SK-N-SH (cell line): ENCODE results near the gene MYBBP1A. TPM values are rescaled to one million over a fixed set of nuclear protein-coding genes. Genes with fewer than 3 reads are reported as not detected.

Experiments used
- CTCF ChIA-PET: fragments of 300-600, 350-600 bp; formaldehyde crosslinking; extraction: SDS; loops from one replicate; lab custom pipeline; 2021; lab: Yijun Ruan, JAX
- POLR2A ChIA-PET: fragments of 350-600 bp; sonication (Branson Sonifier 250); formaldehyde crosslinking; extraction: SDS; loops from one replicate; lab custom pipeline; 2020; ENCODE audit warnings: antibody characterized with exemption, inconsistent platforms; lab: Yijun Ruan, JAX
- DNase-seq: peaks from one replicate; pipeline ENCODE4 v3.0.0; 2012
- H2AFZ ChIP-seq: fragments of 200-600 bp; sonication (generic); 2 replicates; pipeline ENCODE4 v1.8.1; 2016; ENCODE audit warnings: antibody characterized with exemption, mild to moderate bottlenecking, low read depth
- H3F3A ChIP-seq: fragments of 200-600 bp; sonication (generic); replicated peaks from 2 replicates; pipeline ENCODE3; 2016; ENCODE audit warnings: antibody characterized with exemption, mild to moderate bottlenecking; ENCODE audit not compliant: insufficient read depth
- H3K27ac ChIP-seq, 2 experiments: fragments of 200-500 bp in 1 of 2; fragments of 200-600 bp in 1 of 2; sonication (Bioruptor generic) in 1 of 2; sonication (generic), shearing (Covaris generic) in 1 of 2; 2 replicates each; pipeline versions ENCODE4 v1.5.1 to v1.6.1; 2014 to 2016; ENCODE audit warnings: low read depth in 2 of 2, inconsistent platforms in 1 of 2, low read length in 1 of 2, mild to moderate bottlenecking in 1 of 2, mixed read lengths in 1 of 2
- H3K27me3 ChIP-seq: fragments of 200-600 bp; sonication (generic), shearing (Covaris generic); 2 replicates; pipeline ENCODE4 v1.6.1; 2016; ENCODE audit warnings: mixed run types; ENCODE audit not compliant: insufficient read depth
- H3K36me3 ChIP-seq, 2 experiments: fragments of 200-500 bp in 1 of 2; fragments of 200-600 bp in 1 of 2; sonication (Bioruptor generic) in 1 of 2; sonication (generic) in 1 of 2; replicated peaks in 1 of 2; 2 replicates each; pipeline versions ENCODE3 to v1.5.1; 2014 to 2016; ENCODE audit warnings: low read length in 1 of 2, mild to moderate bottlenecking in 1 of 2; ENCODE audit not compliant: insufficient read depth in 2 of 2, control insufficient read depth in 1 of 2
- H3K4me1 ChIP-seq, 2 experiments: fragments of 200-500 bp in 1 of 2; fragments of 200-600 bp in 1 of 2; sonication (Bioruptor generic) in 1 of 2; sonication (generic), shearing (Covaris generic) in 1 of 2; 2 replicates each; pipeline versions ENCODE4 v1.5.1 to v1.6.1; 2014 to 2016; ENCODE audit warnings: low read depth in 1 of 2, low read length in 1 of 2, mixed run types in 1 of 2; ENCODE audit not compliant: insufficient read depth in 2 of 2, control insufficient read depth in 1 of 2
- H3K4me2 ChIP-seq: fragments of 200-600 bp; sonication (generic), shearing (Covaris generic); 2 replicates; pipeline ENCODE4 v1.6.1; 2017; ENCODE audit warnings: mixed run types
- H3K4me3 ChIP-seq, 2 experiments: fragments of 200-500 bp in 1 of 2; fragments of 200-600 bp in 1 of 2; sonication (Bioruptor generic) in 1 of 2; sonication (generic), shearing (Covaris generic) in 1 of 2; 2 replicates each; pipeline versions ENCODE4 v1.5.1 to v1.8.1; 2014 to 2016; ENCODE audit warnings: low read depth in 2 of 2, inconsistent platforms in 1 of 2, low read length in 1 of 2, mild to moderate bottlenecking in 1 of 2, mixed read lengths in 1 of 2, moderate library complexity in 1 of 2
- H3K79me2 ChIP-seq: fragments of 200-600 bp; sonication (generic); 2 replicates; pipeline ENCODE4 v1.8.1; 2017; ENCODE audit warnings: mild to moderate bottlenecking; ENCODE audit not compliant: insufficient read depth
- H3K9ac ChIP-seq: fragments of 200-600 bp; sonication (generic); 2 replicates; pipeline ENCODE4 v1.6.1; 2017; ENCODE audit warnings: mixed run types
- H3K9me2 ChIP-seq: fragments of 200-600 bp; sonication (generic); 2 replicates; pipeline ENCODE4 v1.6.1; 2017; ENCODE audit warnings: mixed run types
- H3K9me3 ChIP-seq: fragments of 200-600 bp; sonication (generic); 2 replicates; pipeline ENCODE4 v1.6.1; 2017; ENCODE audit warnings: mixed run types, mild to moderate bottlenecking, moderate library complexity
- H4K20me1 ChIP-seq: fragments of 200-600 bp; sonication (generic); 2 replicates; pipeline ENCODE4 v1.6.1; 2017; ENCODE audit warnings: mild to moderate bottlenecking, mixed run types; ENCODE audit not compliant: insufficient read depth
- FOXJ3 ChIP-seq: sonication (generic); formaldehyde crosslinking; IDR thresholded peaks from 2 replicates; pipeline ENCODE4 v1.5.1; 2020; ENCODE audit warnings: mild to moderate bottlenecking, missing genetic modification reagents
- FOXM1 ChIP-seq: IDR thresholded peaks from 2 replicates; pipeline ENCODE4 v1.4.0; 2012; ENCODE audit warnings: low read depth, mild to moderate bottlenecking
- GABPA ChIP-seq: IDR thresholded peaks from 2 replicates; pipeline ENCODE4 v1.4.0; 2012; ENCODE audit warnings: low read depth, mild to moderate bottlenecking
- JUND ChIP-seq: IDR thresholded peaks from 2 replicates; pipeline ENCODE4 v1.4.0; 2012
- MEF2A ChIP-seq: IDR thresholded peaks from 2 replicates; pipeline ENCODE4 v1.4.0; 2012; ENCODE audit warnings: low read depth, borderline replicate concordance
- NRF1 ChIP-seq: IDR thresholded peaks from 2 replicates; pipeline ENCODE4 v1.6.1; 2012; ENCODE audit warnings: low read depth, mild to moderate bottlenecking, low read length
- RAD21 ChIP-seq: IDR thresholded peaks from 2 replicates; pipeline ENCODE4 v1.6.1; 2012; ENCODE audit warnings: mild to moderate bottlenecking, low read length
- RFX5 ChIP-seq: IDR thresholded peaks from 2 replicates; pipeline ENCODE4 v1.6.1; 2012; ENCODE audit warnings: mild to moderate bottlenecking, improper control_type of control experiment, low read length
- RXRA ChIP-seq: IDR thresholded peaks from 2 replicates; pipeline ENCODE4 v1.4.0; 2012; ENCODE audit warnings: low read depth, mild to moderate bottlenecking, borderline replicate concordance
- WGBS: methylation state at CpG from one replicate; pipeline ENCODE4 v1.1.6; 2017; ENCODE audit warnings: low lambda C conversion rate; 5-methylcytosine and 5-hydroxymethylcytosine counted together
- polyA plus RNA-seq, 3 experiments: library from polyadenylated mRNA; depleted of rRNA; stranded (reverse); fragments of >200 nt; gene quantifications; 2 replicates each; pipeline ENCODE4 v1.2.3, GENCODE V29; 2012
- TF ChIP-seq, protein P1 (sequence below): IDR thresholded peaks from 2 replicates; pipeline ENCODE4 v1.6.1; 2012; ENCODE audit warnings: mild to moderate bottlenecking, low read depth, low read length, moderate library complexity
- TF ChIP-seq, protein P2 (sequence below): IDR thresholded peaks from 2 replicates; pipeline ENCODE4 v1.4.0; 2012; ENCODE audit warnings: low read depth, borderline replicate concordance

Gene MYBBP1A
- polyA plus RNA-seq, 1 of the 3 experiments (the other 2 are of a cell fraction), result 93.0 TPM

DNA sequence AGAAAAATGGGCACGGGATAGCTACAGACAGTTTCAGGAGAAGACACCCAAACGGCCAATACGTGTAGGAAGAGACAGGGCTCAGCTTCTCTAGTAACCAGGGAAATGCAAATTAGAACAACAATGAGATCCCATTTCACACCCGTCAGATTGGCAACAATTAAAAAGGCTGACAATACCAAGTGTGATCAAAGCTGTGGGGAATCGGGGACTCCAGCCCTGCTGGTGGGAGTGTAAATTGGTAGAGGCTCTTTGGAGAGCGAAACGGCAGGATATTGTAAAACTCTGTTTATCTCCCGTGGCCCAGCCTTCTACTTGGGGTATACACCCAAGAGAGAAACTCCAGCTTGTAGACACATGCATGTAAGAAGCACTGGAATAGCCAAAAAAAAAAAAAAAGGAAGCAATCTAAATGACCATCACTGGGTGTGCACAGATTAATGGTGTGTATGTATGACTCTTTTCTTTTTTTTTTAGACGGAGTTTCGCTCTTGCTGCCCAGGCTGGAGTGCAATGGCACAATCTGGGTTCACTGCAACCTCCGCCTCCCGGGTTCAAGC, 27.5 kb downstream of the MYBBP1A start (continued):
- TF ChIP-seq, protein P1, sequence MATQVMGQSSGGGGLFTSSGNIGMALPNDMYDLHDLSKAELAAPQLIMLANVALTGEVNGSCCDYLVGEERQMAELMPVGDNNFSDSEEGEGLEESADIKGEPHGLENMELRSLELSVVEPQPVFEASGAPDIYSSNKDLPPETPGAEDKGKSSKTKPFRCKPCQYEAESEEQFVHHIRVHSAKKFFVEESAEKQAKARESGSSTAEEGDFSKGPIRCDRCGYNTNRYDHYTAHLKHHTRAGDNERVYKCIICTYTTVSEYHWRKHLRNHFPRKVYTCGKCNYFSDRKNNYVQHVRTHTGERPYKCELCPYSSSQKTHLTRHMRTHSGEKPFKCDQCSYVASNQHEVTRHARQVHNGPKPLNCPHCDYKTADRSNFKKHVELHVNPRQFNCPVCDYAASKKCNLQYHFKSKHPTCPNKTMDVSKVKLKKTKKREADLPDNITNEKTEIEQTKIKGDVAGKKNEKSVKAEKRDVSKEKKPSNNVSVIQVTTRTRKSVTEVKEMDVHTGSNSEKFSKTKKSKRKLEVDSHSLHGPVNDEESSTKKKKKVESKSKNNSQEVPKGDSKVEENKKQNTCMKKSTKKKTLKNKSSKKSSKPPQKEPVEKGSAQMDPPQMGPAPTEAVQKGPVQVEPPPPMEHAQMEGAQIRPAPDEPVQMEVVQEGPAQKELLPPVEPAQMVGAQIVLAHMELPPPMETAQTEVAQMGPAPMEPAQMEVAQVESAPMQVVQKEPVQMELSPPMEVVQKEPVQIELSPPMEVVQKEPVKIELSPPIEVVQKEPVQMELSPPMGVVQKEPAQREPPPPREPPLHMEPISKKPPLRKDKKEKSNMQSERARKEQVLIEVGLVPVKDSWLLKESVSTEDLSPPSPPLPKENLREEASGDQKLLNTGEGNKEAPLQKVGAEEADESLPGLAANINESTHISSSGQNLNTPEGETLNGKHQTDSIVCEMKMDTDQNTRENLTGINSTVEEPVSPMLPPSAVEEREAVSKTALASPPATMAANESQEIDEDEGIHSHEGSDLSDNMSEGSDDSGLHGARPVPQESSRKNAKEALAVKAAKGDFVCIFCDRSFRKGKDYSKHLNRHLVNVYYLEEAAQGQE, result no peak
- TF ChIP-seq RXRA, result no peak
- TF ChIP-seq FOXM1, result no peak
- TF ChIP-seq RAD21, result no peak
- no peak for TF ChIP-seq NRF1
- no peak for TF ChIP-seq GABPA
- TF ChIP-seq JUND, result no peak

DNA sequence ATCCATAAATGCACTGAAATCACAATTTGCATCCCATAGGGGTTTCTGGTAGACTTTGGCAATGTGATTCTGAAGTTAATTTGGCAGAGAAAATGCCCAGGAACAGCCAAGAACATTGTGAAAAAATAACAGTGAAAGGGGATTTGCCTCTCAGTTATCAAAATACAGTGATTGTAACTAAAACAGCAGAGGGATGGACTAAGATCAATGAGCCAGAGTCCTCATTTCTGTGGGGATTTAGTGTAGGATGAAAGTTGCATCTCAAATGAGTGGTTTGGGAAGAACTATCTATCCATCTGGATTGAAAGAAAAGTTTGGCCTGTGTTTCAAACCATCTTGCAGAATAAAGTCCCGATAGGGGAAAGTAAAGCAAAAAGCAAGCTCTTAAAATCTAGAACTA, 28.1 kb downstream of the MYBBP1A start:
- Histone ChIP-seq H3K9me2 (no peaks in the 10 kb centered on the region), H4K20me1 (no peaks in the 10 kb centered on the region), H3K79me2 (no peaks in the 10 kb centered on the region), H3K27me3 (no peaks in the 10 kb centered on the region), H3K4me3 (no peak overlapping the region), H3F3A (no peaks in the 10 kb centered on the region), H2AFZ (no peak overlapping the region), H3K9ac (no peak overlapping the region), H3K4me1 (no peaks in the 10 kb centered on the region; a peak in 1 of 4 replicates), H3K36me3 (no peaks in the 10 kb centered on the region), H3K4me2 (no peak overlapping the region), H3K9me3 (no peaks in the 10 kb centered on the region), H3K27ac (no peak overlapping the region)
- CTCF ChIA-PET, result interaction anchor here (1.3 kb wide), 1 partner anchor 39 kb away, joined by 4 read pairs; no protein-coding TSS in a partner anchor
- POLR2A ChIA-PET, result no interaction called here
- TF ChIP-seq, protein P2, sequence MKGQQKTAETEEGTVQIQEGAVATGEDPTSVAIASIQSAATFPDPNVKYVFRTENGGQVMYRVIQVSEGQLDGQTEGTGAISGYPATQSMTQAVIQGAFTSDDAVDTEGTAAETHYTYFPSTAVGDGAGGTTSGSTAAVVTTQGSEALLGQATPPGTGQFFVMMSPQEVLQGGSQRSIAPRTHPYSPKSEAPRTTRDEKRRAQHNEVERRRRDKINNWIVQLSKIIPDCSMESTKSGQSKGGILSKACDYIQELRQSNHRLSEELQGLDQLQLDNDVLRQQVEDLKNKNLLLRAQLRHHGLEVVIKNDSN, result no peak
- no peak for TF ChIP-seq MEF2A
- no peak for TF ChIP-seq JUND
- TF ChIP-seq FOXM1, result no peak
- no peak for TF ChIP-seq RFX5
- no peak for TF ChIP-seq FOXJ3 (CRISPR knock-in tag)
- WGBS, result 50% methylated on average over 1 of the region's 1 CpG
- DNase-seq, result no peak
